Hippocampal formation (tissue), 2 donors: ENCODE data around the gene HEATR1.
"Not testable (repeated sequence)": the region's sequence is repeated elsewhere in the genome, so short reads cannot be mapped to it uniquely, and the experiment has no call there.

Source experiments
- DNase-seq, 2 donors: peaks; one replicate each; lab custom pipeline; 2025; lab: John Stamatoyannopoulos, UW

Gene HEATR1

DNA sequence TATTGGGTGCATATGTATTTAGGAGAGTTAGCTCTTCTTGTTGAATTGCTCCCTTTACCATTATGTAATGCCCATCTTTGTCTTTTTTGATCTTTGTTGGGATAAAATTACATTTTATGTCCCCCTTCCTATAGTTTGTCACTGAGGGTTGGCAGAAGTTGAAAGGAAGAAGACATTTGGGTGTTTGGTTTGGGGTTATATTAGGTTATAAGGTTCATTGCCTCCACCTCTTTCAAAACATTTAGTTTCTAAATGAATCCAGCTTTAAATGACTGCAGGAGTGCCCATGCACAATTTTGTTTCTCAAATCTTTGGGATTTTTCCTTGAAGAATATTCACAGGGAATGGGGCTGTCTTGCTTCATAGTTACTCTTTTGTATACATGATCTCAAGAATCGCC is 95.1 kb downstream of the HEATR1 start:
- DNase-seq = no peak

DNA sequence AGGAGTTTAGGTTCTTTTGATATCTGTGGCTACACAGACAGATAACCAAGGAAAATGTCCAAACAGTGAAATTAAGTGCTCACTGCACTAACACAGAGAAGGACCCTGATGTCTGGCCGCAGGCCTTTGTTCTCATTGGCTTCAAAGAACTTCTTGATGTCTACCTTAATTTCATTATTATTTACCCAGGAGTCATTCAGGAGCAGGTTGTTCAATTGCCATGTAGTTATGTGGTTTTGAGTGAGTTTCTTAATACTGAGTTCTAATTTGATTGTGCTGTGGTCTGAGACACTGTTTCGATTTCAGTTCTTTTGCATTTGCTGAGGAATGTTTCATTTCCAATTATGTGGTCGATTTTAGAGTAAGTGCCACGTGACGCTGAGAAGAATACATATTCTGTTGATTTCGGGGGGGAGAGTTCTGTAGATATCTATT is 95.7 kb downstream of the HEATR1 start:
- no peak for DNase-seq

DNA sequence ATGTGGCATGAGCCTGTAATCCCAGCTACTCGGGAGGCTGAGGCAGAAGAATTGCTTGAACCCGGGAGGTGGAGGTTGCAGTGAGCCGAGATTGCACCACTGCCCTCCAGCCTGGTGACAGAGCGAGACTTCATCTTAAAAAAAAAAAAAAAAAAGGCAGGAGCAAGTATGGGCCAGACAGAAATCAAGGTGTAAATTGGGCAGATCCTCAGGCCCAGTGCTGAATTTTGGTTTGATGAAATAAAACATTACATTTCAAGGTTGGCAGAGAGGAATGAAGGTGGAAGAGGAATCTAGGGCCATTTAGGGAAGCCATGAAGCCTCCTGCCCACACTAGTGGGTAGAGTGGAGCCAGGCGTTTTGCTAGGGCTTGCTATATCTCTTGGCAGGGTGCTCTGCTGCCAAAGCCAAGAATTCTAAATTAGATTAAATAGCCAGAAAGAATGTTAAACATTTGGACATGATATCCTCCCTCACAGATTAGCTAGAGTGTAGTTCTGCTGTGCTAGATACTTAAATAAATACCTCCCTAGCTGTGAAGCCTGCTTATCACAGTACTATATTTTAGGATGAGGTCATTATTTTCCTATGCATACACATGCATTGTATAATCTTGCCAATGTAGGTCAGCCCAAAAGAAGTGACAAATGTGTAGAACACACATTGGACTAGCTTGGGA is 97.2 kb downstream of the HEATR1 start:
- DNase-seq = no peak

DNA sequence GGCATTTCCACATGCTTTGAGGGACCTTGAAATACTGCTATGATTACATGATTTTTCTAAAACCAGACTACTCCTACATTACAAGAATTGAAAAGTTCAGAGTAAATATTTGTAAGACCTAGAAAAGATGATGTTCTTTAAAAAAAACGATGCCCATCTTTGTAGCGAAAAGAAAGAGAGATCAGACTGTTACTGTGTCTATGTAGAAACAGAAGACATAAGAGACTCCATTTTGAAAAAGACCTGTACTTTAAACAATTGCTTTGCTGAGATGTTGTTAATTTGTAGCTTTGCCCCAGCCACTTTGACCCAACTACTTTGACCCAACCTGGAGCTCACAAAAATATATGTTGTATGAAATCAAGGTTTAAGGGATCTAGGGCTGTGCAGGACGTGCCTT is 100.0 kb downstream of the HEATR1 start:
- not testable (repeated sequence) for DNase-seq

DNA sequence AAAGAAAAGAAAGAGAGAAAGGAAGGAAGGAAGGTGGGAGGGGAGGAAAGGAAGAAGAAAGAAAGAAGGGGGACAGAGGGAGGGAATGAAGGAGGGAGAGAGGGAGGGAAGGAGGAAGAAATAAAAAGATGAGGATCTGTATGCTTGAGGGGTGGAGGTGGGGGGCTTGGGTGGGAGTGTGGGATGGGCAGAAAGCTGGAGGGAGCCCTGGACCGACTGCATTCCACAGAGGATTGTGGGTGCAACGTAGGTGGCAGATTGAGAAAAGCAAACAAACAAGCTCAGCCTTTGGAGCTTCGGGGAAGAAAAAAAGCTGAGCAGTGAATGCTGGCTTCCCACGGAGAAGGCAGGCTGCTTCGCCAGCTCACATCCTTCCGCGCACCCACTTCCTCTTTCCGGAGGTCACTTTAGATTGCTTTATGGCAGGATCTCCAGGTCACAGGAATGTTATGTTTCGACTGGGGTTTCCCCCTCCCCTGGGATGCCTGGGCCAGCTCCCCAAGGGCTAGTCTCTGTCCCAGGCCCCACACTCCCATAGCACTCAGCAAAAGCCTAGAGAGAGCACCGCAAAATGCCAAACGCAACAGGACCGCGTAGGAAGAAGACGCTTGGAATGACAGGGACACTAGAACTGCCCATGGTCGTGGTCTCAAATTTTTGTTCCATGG is 101.2 kb downstream of the HEATR1 start:
- DNase-seq = peak in 1 of 2 donors; percentile 8

DNA sequence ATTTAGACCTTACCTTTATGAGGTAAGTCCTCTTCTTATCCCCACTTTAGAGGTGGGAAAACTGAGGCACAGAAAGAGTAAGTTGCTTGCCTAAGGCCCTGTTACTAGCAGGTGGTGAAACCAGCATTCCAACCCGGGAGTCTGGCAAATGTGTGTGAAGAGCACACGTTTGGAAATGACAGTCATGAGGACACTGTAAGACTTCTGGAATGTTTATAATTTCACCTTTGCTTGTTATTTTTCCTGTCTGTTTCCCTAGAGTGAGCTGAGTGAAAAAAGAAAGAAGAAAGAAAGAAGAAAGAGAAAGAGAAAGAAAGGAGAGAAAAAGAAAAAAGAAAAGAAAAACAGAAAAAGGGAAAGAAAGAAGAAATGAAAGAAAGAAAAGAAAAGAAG is 101.7 kb downstream of the HEATR1 start:
- DNase-seq = no peak

DNA sequence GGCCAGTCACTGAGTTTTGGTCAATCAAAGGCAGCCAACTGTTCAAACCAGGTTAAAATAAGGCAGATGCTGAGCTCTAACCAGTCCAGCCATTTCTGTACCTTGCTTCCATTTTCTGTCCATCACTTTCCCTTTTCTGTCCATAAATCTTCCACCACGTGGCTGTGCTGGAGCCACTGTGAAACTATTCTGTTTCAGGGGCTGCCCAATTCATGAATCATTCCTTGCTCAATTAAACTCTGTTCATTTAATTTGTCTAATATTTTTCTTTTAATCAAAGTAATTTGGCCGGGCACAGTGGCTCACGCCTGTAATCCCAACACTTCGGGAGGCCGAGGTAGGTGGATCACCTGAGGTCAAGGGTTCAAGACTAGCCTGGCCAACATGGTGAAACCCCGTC is 103.2 kb downstream of the HEATR1 start:
- DNase-seq = no peak
